NCI-H510A treated with DMSO at 0.1 percent for 48 hours (cell line): ENCODE results near the gene AHI1.
"Not testable (repeated sequence)": the region's sequence is repeated elsewhere in the genome, so short reads cannot be mapped to it uniquely, and the experiment has no call there.

ENCODE experiments used
- DNase-seq: peaks from one replicate; lab custom pipeline; 2025; lab: John Stamatoyannopoulos, UW

The AHI1 gene

DNA sequence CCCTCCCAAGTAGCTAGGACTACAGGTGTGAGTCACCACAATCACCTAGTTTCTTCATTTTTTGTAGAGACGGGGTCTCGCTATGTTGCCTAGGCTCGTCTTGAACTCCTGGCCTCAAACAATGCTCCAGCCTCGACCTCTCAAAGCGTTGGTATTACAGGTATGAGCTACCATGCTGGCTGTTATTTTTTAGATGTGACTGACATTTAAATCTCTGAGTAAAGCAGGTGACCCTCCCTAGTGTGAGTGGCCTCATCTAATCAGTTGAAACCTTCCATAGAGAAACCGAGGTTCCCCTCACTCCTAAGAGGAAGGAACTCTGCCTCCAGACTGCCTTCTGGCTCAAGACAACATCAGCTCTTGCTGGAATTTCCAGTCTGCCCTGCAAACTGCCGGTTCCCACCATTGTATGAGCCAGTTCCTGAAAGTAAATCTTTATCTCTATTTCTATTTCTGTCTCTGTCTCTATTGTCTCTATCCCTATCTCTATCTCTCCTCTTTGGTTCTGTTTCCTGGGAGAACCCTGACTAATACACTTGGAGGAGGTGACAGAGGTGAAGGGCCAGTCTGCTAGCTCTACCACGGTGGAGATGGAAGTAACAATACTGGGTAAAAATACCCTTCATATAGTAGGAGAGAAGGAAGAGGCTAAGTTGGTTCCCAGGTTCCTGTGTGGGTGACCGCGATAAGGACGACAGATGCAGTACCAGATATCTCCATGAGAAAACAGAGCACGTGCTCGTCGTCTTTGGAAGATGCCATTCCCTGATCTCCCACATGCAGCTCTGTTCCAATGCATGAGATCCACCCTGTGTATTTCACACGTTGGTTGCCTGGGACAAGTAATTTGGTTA, 235.4 kb downstream of the AHI1 start:
- DNase-seq, result no peak

DNA sequence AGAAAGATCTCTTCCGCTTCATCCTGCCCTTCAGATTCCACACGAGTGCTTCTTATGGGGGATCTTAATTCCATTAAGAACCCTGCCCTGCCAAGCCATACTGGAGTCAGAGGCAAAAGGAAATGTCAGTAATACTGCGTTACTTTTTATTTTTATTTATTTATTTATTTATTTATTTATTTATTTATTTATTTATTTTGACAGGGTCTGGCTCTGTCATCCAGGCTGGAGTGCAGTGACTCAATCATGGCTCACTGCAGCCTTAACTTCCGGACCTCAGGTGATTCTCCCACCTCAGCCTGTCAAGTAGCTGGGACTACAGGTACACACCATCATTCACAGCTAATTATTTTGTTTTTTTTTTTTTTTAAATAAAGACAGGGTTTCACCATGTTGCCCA, 236.9 kb downstream of the AHI1 start:
- DNase-seq, result no peak

DNA sequence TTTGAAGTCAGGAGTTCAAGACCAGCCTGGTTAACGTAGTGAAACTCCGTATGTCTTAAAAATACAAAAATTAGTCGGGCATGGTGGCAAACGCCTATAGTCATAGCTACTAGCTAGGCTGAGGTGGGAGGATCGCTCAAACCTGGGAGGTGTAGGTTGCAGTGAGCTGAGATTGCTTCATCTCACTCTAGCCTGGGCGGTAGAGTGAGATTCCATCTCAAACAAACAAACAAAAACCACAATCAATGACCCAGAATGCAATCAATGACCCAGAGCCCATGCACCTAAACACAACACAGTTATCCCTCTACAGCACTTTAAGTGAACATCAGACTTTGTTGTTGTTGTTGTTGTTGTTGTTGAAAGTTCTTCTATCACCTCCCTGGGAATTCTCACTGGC, 238.6 kb downstream of the AHI1 start:
- DNase-seq, result no peak

DNA sequence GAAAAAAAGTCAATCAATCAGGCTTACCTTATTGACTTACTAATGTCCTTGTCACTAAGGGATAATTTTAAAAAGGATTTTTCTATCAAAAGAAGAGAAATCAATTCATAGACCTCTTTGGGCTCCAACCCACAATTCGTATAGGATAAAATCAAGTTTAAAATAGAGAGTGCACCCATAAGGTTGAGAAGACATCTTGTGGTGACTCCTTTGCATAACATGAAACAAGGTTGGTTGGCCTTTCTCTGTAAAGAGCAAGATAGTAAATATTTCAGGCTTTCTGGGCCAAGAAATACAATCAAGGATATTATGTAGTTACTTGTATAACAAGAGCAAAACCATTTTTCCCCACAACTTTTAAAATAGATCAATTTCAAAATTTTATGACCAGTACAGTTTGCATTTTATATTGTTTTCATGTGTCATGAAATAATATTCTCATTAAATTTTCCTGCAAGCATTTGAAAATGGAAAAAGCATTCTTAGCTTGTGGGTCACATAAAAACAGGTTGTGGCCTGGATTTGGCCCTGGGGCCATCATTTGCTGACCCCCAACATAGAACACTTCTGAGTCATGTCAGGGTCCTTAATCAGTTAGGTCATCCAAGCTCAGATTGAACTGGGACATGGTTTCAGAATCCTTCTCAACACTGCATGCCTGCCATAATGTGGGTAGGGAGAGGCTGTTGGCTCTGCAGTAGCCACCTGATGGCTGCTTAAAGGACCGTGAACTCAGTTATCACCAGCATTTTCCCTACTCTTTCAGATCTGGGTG, 239.7 kb downstream of the AHI1 start:
- no peak for DNase-seq

DNA sequence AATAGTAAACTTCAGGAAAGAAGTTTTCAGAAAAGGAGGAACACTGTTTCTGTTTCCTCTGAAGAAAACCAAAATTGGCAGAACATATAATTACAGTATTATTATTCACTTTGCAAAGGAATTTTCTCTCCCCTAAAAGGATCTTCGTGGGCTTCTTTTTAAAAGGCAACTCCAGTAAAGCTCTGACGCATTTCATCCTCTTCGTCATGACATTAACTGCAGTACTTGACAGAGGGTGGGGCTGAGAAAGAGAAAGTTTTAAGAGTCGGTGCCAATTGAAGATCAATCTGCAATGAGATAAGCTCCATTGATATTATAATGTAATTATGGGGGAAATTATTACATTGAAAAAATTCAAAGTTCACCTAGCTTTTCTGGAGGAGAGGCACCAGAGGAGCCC, 240.7 kb downstream of the AHI1 start:
- no peak for DNase-seq

DNA sequence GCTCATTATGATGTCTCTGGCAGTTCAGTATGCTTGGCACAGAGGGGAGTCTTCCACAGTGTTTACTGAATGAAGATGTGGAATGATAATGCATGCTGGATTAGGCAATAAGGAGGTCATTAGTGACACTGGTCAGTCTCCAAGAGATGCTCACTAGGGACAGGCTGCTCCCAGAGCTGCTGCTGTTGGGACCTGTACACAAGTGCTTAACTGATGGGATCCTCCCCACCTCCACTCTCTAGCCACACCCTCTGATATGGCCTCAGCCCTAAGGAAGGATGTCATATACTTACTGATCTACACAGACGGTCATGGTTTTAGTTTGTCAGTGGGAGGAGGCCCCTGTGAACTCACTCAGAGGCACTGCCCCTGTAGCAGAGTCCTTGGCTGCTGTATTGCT, 243.1 kb downstream of the AHI1 start:
- DNase-seq, result no peak

DNA sequence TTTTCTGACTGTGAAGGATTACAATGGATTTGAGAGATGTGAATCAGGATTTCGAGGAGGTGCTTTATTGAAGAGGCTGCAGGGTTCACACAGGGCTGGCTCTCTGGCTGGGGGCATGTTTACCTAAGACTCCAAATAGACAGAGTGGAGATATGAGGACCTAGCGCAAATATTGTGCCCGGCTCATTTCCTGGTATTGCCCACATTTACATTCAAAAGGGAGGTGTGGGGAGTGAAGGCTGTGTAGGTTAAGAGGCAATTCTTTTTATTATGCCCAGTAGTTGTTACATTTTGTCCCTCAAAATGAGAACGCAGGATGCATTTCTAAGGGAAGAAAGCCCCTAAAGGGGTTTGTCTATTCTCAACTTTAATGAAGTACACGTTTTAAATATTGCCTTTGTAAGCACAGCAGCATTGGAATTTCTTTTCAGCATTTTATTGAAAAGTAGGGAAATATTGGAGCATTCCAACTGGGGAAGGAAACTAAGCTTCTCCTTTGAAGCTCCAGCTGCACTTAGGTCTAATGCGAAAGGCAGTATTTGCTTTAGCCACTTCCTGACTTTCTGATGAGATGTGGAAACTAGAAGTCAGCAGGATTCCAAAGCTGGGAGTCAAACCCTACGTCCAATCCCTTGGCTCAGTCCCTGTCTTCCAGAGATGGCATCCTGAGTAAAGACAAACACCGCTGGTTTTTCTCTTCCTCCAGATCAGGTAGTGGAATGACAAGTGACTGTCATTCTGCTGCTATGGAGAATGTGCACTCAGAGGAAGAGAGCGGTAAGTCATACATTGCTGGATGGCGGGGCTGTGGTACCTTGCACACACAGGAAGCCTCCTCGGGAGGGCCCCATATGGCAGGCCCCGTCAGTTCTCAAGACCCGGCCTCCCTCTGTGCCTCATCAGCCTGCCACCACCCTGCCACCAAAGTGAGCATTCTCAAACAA, 245.8 kb downstream of the AHI1 start:
- peak; percentile 78 for DNase-seq

DNA sequence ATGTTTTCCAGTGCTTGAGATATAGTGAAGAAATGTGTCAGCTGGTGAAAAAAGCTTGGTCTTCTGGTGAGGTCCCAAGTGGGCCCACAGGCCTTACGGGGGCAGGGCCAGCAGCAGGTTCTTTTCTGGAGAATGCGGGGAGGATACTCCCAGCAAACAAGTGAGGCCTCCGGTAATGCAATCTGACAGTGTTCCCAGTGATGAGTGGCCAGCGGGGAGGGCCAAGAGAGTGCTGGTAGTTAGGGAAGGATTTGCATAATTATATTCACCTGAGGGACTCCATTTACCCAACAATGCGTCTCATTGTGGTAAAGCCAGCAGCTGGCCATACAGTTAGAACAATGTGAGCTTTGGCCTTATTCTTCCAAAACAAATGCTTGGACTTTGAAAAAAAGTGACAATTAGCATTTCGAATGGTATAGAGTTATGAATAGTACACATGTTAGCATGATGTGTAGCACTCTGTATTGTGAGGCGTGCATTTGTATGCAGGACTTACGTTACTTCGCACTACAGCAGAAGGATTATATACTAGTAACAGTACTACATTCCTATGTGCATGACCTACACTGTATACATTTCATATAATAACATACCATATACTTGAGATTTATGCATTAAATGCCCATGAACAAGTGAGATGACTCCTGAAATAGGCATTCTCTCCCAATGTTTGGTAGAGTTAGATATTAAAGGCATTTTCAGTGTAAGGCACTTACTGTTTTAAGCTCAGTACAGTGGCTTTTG, 246.6 kb downstream of the AHI1 start:
- DNase-seq, result peak; percentile 28

DNA sequence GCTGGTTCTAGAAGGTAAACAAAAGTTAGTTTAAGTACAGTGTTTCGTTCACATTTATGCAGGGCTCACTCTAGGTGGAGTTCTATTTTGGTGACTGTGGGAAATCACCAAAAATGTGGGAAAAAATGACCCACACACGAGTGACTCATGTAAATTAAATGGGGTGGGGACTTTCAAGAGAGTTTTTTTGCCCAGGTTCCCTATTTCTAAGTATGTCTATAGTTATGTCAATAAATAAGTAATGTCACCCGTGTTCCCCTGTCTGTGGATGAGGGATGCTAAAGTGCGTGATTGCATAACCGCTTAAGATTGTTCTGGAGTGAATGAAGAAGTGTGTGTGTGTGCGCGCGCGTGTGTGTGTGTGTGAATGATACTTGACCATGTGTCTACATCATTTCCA, 247.3 kb downstream of the AHI1 start:
- DNase-seq, result no peak

DNA sequence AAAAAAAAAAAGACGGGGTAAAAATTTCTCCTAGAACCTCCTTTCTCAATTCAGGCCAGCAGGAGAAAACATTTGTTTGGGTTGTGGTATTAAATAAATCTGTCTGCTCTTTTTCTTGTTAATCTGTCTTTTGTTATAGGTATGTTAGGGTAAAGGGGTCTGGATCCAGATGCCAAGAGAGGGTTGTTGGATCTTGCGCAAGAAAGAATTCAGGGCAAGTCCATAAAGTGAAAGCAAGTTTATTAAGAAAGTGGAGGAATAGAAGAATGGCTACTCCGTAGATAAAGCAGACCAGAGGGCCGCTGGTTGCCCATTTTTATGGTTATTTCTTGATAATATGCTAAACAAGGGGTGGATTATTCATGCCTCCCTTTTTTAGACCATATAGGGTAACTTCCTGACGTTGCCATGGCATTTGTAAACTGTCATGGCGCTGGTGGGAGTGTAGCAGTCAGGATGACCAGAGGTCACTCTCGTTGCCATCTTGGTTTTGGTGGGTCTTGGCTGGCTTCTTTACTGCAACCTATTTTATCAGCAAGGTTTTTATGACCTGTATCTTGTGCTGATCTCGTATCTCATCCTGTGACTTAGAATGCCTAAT, 251.0 kb downstream of the AHI1 start:
- not testable (repeated sequence) for DNase-seq

DNA sequence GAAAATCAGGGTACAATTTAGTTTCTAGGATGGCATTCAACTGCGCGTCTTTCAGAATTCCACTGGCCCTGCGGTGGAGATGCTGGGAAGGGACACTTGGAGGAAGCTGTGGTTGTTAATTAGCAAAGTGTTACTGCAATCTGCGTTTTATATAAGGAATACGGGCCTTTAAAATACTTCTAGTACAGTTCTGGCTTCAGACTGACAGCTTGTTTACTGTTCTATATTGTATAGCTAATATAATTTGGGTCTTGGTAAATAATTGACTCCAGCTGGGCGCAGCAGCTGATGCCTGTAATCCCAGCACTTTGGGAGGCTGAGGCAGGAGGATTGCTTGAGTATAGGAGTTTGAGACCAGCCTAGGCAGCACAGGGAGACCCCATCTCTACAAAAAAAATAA, 252.7 kb downstream of the AHI1 start:
- DNase-seq, result no peak

DNA sequence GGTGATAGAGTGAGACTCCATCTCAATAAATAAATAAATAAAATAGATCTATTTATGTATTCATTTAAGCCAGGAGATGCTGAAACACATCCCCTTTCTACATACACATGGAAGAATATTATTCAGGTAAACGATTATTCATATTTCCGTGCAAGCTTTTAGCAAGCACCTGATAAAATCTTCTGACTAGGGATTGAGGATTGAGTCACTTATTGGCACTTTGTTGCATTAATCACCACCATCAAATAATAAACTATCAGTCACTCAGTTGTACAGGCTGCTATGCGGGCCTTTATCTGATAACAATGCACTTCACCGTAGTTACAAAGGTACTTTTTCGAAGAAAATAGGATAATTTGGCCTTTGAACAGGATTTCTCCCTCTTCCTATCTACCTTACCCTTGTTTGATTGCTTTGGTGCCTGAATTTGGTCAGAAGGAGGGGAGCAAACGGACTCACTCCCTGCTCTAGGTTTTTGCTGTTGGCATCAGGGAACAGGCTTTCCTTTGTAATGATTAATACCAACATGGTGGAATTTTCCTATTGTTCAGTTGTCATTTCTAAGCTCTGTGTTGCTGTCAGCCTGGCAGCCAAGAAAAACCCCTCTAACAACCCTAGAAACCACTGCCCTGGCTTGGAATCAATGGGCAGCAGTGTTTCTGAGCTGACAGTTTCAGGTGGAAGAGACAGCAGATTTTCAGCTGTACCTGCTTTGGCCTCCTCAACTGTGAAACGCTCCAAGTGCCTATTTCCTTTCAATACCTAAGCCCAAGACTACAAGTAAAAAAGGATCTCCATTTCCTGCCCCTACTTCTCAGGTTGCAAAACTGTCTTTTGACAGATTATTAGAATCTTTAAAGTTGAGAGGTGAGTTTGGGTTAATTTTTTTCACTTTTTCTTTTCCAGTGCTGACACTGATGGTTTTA, 253.4 kb downstream of the AHI1 start:
- DNase-seq, result no peak

DNA sequence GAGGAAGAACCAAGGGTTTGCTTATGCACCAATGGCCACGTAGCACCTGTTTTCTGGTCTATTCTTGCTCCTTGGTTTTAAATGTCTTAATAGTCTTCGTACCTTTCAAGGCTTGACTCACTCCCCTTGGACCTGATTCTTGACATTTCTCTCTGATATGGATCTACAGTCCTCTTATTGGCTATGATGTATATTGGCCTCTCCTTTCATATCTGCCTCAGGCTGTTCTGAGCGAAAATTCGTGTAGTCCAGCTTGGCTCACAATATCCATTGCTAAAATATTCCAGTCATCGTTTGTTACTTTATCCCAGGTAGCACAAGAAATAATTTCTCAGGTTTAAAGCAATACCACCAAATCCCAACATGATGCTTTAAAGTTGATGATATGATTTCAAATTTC, 256.8 kb downstream of the AHI1 start:
- no peak for DNase-seq

DNA sequence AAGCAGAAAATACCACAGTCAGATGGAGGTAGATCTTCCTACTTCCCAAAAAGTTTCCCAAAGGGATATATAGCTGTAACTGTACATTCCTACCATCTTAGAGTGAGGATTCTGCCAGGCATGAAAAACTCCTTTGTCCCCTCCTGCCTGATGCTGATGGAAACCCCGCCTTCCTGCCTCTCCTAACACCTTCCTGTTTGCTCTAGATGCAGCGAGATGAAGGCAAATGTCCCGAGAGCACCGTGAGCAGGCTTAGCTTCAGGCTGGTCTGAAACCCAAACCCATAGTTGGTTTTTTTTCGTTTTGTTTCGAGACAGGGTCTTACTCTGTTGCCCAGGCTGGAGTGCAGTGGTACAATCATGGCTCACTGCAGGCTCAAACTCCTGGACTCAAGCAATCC, 260.8 kb downstream of the AHI1 start:
- DNase-seq, result peak; percentile 3

DNA sequence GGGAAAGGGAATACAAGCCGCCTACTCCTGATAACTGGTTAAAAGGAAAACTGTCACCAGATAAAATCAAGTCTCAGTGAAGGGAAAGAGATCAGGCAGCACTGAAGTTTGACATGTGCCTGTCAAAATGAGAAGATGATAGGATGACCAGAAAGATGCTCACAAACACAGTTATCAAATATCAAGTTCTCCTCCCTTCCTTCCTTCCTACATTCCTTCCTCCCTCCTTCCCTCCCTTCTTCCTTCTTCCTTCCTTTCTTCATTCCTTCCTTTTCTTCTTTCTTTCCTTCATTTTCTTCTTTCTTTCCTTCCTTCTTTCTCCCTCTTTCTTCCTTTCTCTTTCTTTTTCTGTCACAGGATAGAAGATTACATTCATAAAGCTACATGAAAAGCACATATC, 261.2 kb downstream of the AHI1 start:
- no peak for DNase-seq

DNA sequence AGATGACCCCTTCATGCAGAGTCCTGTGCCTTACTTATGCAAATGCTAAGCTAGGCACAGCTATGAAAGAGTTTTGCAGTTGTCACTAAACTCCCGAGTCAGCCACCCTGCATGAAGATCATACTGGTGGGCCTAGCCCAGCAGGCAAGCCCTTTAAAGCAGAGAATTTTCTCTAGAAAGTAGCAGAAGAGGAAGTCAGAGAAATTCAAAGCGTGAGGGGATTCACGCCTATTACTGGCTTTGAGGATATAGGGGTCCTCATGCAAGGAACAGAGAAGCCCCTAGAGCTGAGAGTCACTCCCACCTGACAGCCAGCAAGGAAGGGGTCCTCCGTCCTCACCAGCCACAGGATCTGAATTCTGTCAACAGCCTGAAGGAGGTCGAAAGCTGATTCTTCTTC, 261.8 kb downstream of the AHI1 start:
- DNase-seq, result no peak

DNA sequence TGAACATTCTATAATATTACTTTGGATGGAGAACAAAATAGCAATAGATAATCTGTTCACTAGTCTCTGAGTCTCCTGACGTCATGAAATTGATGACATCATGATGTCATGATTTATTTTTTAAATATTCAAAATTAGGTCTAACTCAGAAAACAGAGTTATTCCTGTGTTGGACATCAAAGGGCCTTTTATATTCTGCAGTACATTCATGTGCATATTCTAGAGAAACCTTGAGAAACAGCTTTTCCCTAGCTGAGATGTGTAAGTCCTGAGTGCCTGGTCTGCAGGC, 263.1 kb downstream of the AHI1 start:
- no peak for DNase-seq

DNA sequence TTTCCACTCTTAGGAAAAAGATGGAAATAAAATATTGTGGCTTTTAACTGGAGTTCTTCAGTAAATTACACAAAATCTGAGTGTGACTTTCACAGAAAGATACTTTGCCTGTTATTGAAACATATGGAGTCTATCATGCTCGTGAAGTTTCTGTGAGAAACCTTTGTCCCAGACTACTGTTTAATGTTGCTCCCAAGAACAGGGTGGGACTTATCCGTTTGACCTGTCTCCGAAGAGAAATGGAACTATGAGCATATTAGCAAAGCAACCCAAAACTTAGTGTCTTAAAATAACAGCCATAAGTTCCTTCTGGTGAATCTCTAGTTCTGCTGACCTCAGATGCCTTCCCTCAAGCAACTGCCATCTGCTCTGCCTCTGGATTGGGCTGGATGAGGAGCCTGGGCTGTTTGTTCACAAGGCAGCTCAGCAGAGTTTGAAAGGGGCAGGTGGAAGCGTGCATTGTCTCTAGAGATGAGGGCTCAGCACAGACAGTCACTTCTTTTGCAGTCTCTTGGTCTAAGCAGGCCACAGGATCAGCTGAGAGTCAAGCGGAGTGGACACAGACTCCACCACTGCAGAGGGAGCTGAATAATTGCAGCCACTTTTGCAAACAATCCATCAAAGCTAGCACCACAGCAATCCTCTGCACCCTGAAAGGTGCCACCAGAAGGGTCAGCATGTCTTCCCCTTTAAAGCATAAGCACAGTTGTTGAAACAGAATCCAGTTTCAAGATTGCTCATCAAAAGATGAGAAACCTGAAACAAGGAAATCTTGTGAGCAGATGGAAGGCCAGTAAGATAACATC, 263.7 kb downstream of the AHI1 start:
- peak; percentile 12 for DNase-seq
